Epithelial cell of proximal tubule (primary cell): Measurements from ENCODE around the gene DNAAF5. TPM values are rescaled to one million over a fixed set of nuclear protein-coding genes. Genes with fewer than 3 reads are reported as not detected.

ENCODE experiments used
- DNase-seq: peaks from one replicate; pipeline ENCODE4 v3.0.0-alpha.2; 2011; ENCODE audit warnings: low read depth
- H3K4me3 ChIP-seq: 2 replicates; pipeline ENCODE4 v1.5.1; 2011; ENCODE audit warnings: low read depth, mild to moderate bottlenecking, low read length
- CTCF ChIP-seq: conservative IDR thresholded peaks from 2 replicates; pipeline ENCODE4 v1.5.1; 2012; ENCODE audit warnings: low read depth, mild to moderate bottlenecking, low read length
- total RNA-seq: library from RNA; depleted of rRNA; stranded (reverse); fragments of >200 nt; gene quantifications from 2 replicates; pipeline ENCODE4 v1.2.3, GENCODE V29; 2015

Gene DNAAF5
- total RNA-seq, 1 donor from 2014 or later = 64.1 TPM

- H3K4me3 ChIP-seq = peak overlapping the region; percentile 90
- no peak for DNase-seq
- no peak for TF ChIP-seq CTCF
Observed at GRCh38 chr7:816751-817671, 90.5 kb downstream of the DNAAF5 start.

GRCh38 chr7:818031-818699, 91.7 kb downstream of the DNAAF5 start:
- TF ChIP-seq CTCF = peak; percentile 44
- DNase-seq = no peak
- H3K4me3 ChIP-seq = no peak overlapping the region

- no peak for TF ChIP-seq CTCF
- H3K4me3 ChIP-seq = no peak overlapping the region
Observed at GRCh38 chr7:820341-820740, 93.8 kb downstream of the DNAAF5 start.

GRCh38 chr7:821688-822087, 95.2 kb downstream of the DNAAF5 start:
- TF ChIP-seq CTCF = peak; percentile 21
- no peak for DNase-seq
- H3K4me3 ChIP-seq = no peak overlapping the region

More at GRCh38 chr7:820341-820740, 93.8 kb downstream of the DNAAF5 start:
- no peak for DNase-seq

- no peak overlapping the region for H3K4me3 ChIP-seq
- no peak for DNase-seq
- peak; percentile 15 for TF ChIP-seq CTCF
Observed at GRCh38 chr7:822692-823276, 96.3 kb downstream of the DNAAF5 start.

- no peak for TF ChIP-seq CTCF
- DNase-seq = no peak
- H3K4me3 ChIP-seq = no peak overlapping the region
Observed at GRCh38 chr7:823649-824048, 97.2 kb downstream of the DNAAF5 start.
